ENCODE results near the gene CHRD.
"Not testable (repeated sequence)": the region's sequence is repeated elsewhere in the genome, so short reads cannot be mapped to it uniquely, and the experiment has no call there.

Gene CHRD

DNA sequence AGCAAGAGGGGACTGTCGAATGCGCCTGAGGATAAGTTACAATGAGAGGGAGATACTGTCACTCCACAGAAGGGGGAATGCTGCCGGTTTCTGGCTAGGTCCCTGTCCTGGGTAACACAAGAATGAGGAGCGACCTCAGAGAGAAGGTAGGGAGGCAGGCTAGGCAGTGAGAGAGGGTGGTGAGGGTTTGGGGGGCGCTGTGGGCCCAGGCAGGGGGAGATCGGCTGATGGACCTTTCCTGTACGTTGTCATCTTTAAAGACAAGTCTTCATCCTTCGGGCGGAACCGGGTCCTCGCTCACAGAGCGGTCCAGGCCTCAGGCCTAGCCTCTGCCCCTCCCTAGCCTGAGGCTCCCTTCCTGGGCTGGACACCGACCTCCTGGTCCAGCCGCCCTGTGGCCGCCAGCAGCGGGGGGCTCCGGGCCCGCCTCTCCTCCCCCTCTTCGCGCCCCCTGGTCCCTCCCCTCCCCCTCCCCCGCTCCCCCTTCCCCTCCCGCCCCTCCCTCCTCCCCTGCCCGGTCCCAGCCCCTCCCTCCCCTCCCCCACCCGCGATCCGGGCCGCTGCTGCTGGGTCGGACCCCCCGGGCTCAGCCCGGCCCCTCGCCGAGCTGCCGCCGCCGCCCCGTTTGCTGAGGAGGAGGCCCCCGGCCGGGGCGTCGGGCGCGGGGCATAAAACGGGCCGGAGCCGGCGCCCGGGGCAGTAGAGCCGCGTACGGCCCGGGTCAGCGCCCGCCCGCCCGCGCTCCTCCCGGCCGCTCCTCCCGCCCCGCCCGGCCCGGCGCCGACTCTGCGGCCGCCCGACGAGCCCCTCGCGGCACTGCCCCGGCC, at the start of gene CHRD:
TSS of gene CHRD (plus strand) at position 697 of the 827 bp plus-strand sequence. CDS start 265 bp downstream, outside the sequence.
- no peak for DNase-seq

DNA sequence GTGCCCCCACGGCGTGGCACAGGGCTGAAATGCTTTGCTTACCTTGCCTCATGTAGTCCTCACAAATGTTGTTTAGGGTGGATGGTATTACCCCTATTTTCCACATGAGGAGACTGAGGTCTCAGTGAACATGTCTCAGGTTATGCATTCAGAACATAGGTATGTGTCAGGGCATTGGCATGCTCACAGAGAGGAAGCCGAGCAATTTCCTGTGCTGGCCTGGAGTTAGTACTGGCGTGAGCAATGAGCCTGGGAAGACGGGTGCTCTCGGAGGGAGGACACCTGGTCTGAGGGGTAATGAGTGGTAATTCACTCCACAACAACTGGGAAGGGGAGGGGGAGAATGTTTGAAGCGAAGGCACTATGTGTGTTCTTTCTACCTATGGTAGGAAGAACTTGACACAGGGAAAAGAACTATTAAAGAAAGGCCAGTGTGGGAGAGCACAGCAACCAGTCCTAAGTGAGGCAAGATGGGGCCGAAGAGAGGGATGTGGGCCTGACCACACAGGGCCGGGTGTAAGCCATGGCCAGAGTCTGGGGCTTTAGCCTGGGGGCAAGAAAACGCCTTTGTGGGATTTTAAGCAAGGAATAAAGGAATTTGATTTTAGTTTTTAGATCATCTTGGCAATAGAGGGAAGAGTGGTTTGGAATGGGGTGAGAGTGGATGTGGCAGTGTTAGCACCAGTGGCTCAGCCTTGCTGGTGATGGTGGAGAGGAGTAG, 47.3 kb upstream of the CHRD start:
- DNase-seq = no peak

DNA sequence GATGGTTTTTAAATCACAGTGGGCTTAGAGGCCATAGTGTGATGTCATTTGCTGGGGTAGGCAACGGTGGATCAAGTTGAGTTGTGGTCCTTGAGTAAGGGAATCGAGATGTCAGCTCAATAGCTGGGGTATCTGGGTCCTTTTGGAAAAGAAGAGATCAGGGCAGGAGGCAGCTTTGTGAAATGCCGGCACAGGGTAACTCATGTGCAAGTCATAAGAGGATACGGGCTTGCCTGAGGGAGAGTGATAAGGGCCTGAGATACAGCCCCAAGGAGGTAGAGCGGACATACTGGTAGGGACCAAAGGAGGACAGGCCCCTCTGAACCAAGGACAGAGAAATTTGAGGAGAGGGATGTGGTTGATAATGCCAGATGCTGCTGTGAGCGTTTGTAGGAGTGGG, 46.7 kb upstream of the CHRD start:
- DNase-seq = no peak

DNA sequence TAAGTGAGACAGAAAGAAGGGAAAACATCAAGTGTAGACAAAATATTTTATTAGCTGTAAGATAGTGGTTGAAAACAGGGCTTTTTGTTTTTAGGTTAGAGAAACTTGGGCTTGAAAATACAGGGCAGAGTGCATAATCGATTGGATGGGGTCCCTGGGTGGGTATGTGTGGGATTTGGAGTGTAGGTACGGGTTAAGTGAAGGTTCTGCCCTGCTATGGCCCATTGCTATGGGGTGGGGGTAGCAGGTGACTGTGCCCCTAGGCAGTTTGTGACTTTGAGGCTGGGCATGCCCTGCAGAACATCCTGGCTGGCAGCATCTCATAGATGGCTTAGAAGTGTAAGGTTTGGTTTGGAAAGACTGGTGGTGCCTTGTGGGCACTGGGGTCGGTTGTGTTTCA, 46.2 kb upstream of the CHRD start:
- no peak for DNase-seq

DNA sequence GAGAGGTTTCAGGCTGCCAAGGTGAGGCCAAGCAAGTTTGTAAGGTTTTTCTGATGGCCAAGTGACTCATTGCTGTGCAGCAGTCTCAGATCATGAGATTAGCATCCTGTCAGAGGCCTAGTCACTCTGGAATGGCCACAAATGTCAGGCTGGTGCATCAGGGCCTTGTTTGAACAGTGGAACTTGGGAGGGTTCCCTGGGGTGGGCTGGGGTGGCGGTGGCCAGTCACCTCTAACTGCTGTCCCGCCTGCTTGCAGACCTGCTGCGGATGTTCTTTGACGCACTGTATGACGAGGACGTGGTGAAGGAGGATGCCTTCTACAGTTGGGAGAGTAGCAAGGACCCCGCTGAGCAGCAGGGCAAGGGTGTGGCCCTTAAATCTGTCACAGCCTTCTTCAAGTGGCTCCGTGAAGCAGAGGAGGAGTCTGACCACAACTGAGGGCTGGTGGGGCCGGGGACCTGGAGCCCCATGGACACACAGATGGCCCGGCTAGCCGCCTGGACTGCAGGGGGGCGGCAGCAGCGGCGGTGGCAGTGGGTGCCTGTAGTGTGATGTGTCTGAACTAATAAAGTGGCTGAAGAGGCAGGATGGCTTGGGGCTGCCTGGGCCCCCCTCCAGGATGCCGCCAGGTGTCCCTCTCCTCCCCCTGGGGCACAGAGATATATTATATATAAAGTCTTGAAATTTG, 45.2 kb upstream of the CHRD start:
- DNase-seq = no peak

DNA sequence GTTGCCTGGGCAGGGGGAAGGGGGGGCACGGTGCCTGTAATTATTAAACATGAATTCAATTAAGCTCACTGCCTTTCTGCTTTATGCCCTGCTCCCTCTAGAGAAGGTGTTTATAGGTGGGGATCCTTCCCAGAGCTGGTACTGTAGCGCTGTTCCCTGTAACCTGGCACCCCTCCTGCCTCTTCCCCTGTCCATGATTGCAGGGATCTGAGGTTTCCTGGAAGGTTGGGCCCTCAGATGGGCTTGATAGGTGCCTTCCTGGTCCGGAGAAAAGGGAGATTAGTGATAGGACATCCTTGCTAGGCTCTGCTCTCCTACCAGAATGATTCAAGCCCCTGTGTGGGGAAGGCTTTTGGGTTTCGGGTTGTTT, 44.6 kb upstream of the CHRD start:
- peak in 1 of 2 experiments; percentile 13 for DNase-seq

DNA sequence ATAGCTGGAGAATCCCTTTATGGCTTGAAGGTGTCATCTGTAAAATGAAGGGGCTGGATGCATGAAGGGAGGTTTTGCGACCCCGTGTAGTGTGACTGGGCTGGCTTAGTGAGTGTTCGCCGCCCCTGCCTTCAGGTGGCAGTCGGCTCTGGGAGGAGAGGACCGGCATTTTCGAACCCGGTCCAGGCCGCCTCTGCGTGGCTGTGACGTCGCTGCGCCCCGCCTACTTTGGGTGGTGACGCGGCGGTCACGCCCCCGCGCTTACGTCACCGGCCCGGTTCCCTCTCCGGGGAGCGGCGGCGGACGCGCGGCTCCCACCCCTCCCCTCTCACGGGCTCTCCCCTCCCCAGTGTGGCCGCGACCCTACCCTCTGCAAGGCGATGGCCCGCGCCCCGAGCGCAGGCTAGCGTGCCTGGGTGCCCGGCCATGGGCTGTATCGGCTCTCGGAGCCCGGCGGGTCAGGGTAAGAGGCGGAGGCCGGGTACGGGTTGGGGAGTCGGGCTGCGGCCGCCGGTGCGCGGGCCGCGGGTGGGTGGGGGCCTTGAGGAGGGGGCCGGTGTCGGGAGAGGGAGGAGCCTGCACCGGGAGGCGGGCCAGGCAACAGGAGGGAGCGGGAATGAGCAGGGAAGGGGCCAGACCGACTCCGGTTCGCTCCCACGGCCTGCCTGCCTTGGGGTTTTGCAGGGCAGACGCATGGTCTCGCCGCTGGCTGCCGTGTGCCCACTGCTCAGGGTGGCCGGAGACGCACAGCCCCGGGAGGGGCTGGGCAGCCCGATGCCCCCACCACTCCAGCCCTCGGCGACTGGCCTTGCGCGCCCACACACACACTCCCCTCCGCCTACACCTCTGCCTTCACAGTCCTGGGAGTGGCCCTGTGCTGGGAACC, 44.0 kb upstream of the CHRD start:
- peak; percentile 61 to 79 for DNase-seq

DNA sequence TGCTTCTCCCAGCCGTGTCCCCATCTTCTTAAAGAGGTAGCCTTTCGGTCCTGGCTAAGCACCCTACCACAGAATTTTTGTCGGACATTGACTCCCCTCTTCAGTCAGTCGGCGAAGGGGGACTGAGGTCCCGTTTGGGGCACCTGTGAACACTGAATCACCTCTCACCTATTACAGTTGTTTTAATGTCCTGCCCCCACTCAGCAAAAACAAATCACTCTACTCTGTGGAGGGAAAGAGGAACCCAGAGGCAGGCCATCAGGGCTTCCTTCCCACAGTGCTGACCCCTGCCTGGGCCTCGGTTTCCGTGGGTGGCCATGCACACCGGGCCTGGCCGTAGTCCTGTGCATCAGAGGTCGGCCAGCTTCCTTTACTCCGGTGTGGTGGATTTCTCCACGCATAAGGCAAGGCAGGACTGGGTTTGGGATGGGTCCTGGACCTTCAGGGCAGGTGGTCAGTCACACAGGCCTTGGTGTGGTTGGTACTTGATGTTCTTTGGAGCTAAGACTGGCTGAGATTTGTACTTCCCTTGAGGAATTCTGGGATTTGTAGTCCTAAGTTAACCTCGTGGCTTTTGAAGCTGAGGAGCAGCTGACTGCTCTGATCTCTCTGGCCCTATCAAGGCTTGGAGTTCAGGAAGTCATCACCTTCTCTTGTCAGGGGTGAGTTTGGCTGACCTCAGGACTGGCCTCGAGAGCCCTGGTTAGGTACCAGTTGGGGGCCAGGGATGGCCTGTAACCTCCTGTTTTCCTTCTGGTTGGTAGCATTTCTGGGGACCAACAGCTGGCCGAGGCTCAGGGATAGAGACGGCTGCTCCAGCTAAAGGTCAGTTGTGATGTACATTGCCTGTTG, 43.1 kb upstream of the CHRD start:
- DNase-seq = peak; percentile 22 to 36

DNA sequence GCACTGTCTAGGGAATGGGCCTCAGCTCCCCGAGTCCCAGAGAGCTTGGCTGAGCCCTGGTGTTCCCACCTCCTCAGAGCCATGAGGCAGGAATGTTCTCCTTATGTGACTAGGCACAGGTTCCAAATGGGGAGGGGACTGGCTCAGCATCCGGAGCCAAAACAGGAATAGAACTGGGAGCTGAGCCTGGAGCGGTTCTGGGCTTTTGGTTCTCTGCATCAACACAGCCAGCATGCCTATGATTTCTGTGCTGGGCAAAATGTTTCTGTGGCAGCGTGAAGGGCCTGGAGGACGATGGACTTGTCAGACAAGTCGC, 42.5 kb upstream of the CHRD start, which contains the start of gene FAM131A:
TSS of gene FAM131A (plus strand) at position 202 of the 316 bp plus-strand sequence. CDS start at position 233, 31 bp downstream.
- no peak for DNase-seq

DNA sequence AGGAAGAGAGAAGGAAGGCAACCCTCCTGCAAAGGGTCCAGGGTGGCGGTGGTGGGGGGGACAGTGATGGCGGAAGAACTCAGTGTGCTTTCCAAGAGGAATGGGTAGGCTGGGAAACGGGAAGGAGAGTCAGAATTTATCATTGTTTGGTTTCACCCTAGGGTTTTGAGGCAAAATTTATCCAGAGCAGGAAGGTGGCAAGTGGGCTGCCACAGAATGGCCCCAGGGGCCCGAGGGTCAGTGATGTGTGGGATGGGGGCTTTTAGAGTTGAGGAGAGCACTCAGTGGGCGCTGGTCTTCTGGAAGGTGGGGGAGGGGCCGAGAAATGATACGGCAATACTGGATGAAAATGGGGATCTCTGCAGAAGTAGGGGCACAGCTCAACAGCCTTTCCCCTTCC, 41.9 kb upstream of the CHRD start:
- DNase-seq = no peak

DNA sequence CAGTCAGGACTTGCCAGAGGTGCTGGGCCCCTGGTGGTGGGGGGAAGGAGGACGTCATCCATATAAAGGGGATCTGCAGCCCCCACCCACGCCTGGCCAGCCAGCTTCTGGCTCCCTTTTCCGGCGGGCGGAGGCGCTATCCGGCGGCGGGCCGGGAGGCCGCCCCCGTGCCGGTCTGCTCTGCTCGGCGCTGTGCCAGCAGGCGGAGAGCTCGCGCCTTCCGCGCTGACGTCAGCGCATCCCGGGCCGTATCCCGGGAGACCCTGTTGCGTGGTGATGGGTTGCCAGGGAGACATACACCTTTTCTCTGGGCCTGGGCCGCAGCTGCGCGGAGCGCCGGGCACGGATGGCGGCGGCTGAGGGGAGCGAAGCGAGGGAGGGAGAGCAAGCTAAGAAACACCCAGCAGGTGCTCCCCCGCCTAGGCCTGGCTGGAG, 41.3 kb upstream of the CHRD start:
- peak; percentile 89 to 94 for DNase-seq

DNA sequence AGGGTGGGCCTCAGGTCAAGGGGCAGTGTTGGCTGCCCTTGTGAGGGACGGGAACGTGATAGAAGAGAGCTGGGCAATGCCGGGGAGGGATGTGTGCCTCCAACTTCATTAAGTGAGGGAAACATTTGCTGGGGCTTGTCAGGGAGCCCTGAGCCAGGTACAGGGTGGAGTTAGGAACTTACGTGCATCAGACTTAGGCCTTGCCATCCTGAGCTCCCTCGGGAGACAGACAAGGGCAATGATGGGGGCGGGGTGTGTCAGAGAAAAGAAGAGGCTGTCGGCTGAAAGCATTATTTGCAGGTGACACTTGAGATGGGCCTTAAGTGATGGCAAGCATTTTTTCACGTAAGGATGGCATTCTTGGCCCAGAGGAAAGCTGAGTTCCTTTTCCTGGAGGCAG, 40.9 kb upstream of the CHRD start:
- peak in 1 of 2 experiments; percentile 23 for DNase-seq

DNA sequence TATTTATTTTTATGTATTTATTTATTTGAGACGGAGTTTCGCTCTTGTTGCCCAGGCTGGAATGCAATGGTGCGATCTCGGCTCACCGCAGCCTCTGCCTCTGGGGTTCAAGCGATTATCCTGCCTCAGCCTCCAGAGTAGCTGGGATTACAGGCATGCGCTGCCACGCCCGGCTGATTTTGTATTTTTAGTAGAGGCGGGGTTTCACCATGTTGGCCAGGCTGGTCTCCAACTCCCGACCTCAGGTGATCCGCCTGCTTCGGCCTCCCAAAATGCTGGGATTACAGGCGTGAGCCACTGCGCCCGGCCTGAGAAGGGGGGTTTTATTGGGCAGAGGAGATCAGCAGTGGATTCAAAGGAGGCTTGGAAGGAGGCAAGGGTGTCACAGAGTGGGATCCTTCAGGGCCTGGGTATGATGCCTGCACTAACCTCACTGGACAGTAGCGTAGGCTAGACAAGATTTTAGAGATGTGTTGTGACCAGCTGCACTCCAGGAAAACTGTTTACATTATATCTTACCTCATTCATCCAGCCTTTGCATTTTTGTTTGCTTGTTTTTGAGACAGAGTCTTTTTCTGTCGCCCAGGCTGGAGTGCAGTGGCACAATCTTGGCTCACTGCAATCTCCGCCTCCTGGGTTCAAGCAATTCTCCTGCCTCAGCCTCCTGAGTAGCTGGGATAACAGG, 40.3 kb upstream of the CHRD start:
- DNase-seq = not testable (repeated sequence)

DNA sequence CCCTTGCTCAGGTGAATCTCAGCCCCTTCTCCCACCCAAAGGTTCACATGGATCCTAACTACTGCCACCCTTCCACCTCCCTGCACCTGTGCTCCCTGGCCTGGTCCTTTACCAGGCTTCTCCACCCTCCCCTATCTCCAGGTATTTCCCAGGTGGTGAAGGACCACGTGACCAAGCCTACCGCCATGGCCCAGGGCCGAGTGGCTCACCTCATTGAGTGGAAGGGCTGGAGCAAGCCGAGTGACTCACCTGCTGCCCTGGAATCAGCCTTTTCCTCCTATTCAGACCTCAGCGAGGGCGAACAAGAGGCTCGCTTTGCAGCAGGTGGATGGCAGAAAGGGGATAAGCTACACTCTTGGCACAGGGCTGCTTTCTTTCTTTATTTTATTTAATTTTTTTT, 37.9 kb upstream of the CHRD start:
- no peak for DNase-seq

DNA sequence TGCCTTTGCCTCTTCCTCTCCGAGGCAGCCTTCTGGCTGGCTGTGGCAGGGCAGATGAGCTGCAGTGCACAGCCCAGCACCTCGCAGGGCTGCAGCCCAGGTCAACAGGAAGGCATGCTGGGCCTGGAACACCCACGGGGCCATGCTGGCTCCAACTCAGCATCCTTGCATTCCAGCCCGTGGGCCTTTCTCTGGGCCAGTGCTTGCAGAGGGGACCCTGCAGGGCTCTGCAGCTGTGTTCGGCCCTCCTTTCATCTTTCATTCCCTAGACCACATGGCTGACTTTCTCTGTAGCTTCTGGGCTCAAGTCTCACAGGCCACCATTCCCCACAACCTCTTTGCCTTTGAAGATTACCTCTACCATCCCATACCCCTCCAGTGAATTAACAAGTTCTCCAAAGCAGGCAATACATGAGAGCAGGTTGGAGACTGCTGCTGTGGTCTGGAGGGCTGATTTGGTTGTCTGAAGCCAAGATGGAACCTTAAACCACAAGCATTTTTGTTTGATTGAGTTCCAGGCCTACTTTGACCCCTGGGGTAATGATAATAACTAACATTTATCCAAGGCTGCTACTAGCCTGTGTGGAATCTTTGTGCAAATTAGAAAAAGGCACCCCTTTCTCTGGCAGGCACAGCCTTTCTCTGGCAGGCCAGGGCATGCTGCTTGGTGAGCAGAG, 36.5 kb upstream of the CHRD start:
- DNase-seq = no peak

DNA sequence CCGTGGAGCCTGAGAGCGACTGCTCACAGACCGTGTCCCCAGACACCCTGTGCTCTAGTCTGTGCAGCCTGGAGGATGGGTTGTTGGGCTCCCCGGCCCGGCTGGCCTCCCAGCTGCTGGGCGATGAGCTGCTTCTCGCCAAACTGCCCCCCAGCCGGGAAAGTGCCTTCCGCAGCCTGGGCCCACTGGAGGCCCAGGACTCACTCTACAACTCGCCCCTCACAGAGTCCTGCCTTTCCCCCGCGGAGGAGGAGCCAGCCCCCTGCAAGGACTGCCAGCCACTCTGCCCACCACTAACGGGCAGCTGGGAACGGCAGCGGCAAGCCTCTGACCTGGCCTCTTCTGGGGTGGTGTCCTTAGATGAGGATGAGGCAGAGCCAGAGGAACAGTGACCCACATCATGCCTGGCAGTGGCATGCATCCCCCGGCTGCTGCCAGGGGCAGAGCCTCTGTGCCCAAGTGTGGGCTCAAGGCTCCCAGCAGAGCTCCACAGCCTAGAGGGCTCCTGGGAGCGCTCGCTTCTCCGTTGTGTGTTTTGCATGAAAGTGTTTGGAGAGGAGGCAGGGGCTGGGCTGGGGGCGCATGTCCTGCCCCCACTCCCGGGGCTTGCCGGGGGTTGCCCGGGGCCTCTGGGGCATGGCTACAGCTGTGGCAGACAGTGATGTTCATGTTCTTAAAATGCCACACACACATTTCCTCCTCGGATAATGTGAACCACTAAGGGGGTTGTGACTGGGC, 35.1 kb upstream of the CHRD start:
- DNase-seq = no peak

DNA sequence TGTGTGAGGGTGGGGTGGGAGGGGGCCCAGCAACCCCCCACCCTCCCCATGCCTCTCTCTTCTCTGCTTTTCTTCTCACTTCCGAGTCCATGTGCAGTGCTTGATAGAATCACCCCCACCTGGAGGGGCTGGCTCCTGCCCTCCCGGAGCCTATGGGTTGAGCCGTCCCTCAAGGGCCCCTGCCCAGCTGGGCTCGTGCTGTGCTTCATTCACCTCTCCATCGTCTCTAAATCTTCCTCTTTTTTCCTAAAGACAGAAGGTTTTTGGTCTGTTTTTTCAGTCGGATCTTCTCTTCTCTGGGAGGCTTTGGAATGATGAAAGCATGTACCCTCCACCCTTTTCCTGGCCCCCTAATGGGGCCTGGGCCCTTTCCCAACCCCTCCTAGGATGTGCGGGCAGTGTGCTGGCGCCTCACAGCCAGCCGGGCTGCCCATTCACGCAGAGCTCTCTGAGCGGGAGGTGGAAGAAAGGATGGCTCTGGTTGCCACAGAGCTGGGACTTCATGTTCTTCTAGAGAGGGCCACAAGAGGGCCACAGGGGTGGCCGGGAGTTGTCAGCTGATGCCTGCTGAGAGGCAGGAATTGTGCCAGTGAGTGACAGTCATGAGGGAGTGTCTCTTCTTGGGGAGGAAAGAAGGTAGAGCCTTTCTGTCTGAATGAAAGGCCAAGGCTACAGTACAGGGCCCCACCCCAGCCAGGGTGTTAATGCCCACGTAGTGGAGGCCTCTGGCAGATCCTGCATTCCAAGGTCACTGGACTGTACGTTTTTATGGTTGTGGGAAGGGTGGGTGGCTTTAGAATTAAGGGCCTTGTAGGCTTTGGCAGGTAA, 34.3 kb upstream of the CHRD start:
- peak; percentile 16 to 20 for DNase-seq

DNA sequence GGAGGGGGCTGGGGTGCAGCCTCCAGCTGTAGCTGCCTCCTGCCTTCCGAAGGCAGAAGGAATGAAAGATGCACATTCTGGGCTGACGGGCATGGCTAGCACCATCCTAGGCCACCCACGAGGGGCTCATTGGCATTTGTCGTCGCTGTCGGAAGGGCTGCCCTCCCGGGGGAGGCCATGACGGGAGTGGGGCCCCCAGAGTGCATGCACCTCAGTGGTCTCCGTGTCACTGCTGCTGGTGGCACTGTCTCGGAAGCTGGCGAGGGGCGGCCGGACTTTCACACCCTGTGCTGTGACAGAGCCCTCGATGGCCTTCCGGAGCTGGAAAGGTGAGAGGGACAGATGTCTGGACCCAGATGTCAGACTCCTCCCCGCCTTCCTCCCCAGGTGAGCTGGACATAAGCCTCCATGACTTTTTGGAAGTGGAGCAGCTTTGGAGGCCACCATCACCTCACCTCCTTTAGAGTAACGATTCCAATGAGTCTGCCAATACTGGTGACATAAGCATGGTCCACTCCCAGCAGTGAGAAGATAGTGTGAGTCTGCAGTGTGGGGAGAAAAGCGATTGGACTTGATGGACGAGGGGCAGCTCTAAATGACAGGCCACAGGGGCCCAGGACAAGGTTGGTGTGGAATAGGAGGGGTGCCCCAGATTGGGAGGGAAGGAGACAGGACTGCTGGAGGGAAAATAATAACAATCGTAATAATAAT, 33.2 kb upstream of the CHRD start:
- no peak for DNase-seq
